Memory B cell (primary cell): ENCODE measurements around the gene IFNLR1.

Source experiments
- ATAC-seq: fragments of 150-1000 bp; cut with Tn5 transposase; 2 replicates; pipeline ENCODE4 v1.10.0; 2021; ENCODE audit warnings: low read depth, mild to moderate bottlenecking, moderate library complexity
- DNase-seq, 2 donors: peaks; one replicate each; pipeline ENCODE4 v3.0.0; 2022; ENCODE audit warnings: low spot score in 2 of 2
- H3K27ac Mint-ChIP-seq: one replicate; pipeline ENCODE4 v1.8.0; 2022; ENCODE audit warnings: mild to moderate bottlenecking, moderate library complexity, mixed read lengths
- H3K27me3 Mint-ChIP-seq: one replicate; pipeline ENCODE4 v1.8.0; 2022; ENCODE audit warnings: mixed read lengths
- H3K36me3 Mint-ChIP-seq: one replicate; pipeline ENCODE4 v1.8.0; 2022; ENCODE audit warnings: mild to moderate bottlenecking, mixed read lengths
- H3K4me1 Mint-ChIP-seq: one replicate; pipeline ENCODE4 v1.8.0; 2022; ENCODE audit warnings: mixed read lengths
- H3K4me3 Mint-ChIP-seq: one replicate; pipeline ENCODE4 v1.8.0; 2022; ENCODE audit warnings: mild to moderate bottlenecking, moderate library complexity, mixed read lengths
- H3K9me3 Mint-ChIP-seq: one replicate; pipeline ENCODE4 v1.8.0; 2022; ENCODE audit warnings: mixed read lengths

The IFNLR1 gene

GRCh38 chr1:24186993-24187790, at the start of gene IFNLR1:
TSS of gene IFNLR1 (minus strand) at chr1:24187289. CDS start at chr1:24187248, 41 bp downstream.
- peaks cover 5% of the 10 kb centered on the region for H3K36me3 Mint-ChIP-seq
- peak; percentile 53 to 57 for DNase-seq
- peak within 1 kb of the TSS; percentile 88 for H3K27ac Mint-ChIP-seq
- peak within 1 kb of the TSS; percentile 91 for H3K4me3 Mint-ChIP-seq
- H3K27me3 Mint-ChIP-seq = no peaks in the 10 kb centered on the region
- no peaks in the 10 kb centered on the region for H3K9me3 Mint-ChIP-seq
- ATAC-seq = peak; percentile 31
- H3K4me1 Mint-ChIP-seq = peaks cover 58% of the 10 kb centered on the region

GRCh38 chr1:24235921-24236788, 49.1 kb upstream of the IFNLR1 start:
- peaks cover 9% of the 10 kb centered on the region for H3K4me1 Mint-ChIP-seq
- DNase-seq = no peak
- H3K27ac Mint-ChIP-seq = no peak overlapping the region
- H3K36me3 Mint-ChIP-seq = no peaks in the 10 kb centered on the region
- peak; percentile 22 for ATAC-seq
- H3K9me3 Mint-ChIP-seq = no peaks in the 10 kb centered on the region
- H3K4me3 Mint-ChIP-seq = no peak overlapping the region
- peaks cover 2% of the 10 kb centered on the region for H3K27me3 Mint-ChIP-seq

GRCh38 chr1:24233684-24234600, 46.9 kb upstream of the IFNLR1 start:
- H3K27ac Mint-ChIP-seq = no peak overlapping the region
- H3K9me3 Mint-ChIP-seq = no peaks in the 10 kb centered on the region
- H3K4me3 Mint-ChIP-seq = no peak overlapping the region
- H3K36me3 Mint-ChIP-seq = no peaks in the 10 kb centered on the region
- DNase-seq (no peak), ATAC-seq (no peak)
- H3K4me1 Mint-ChIP-seq = peaks cover 9% of the 10 kb centered on the region
- peaks cover 2% of the 10 kb centered on the region for H3K27me3 Mint-ChIP-seq

- DNase-seq (no peak), ATAC-seq (no peak)
- Mint-ChIP-seq H3K4me3 (no peak overlapping the region), H3K36me3 (no peaks in the 10 kb centered on the region), H3K4me1 (peaks cover 17% of the 10 kb centered on the region), H3K27me3 (no peaks in the 10 kb centered on the region), H3K9me3 (no peaks in the 10 kb centered on the region), H3K27ac (no peak overlapping the region)
Measured at GRCh38 chr1:24231701-24232100, 44.6 kb upstream of the IFNLR1 start.

GRCh38 chr1:24228311-24228710, 41.2 kb upstream of the IFNLR1 start:
- Mint-ChIP-seq H3K9me3 (no peaks in the 10 kb centered on the region), H3K27me3 (no peaks in the 10 kb centered on the region), H3K4me3 (peak overlapping the region; percentile 43), H3K4me1 (peaks cover 16% of the 10 kb centered on the region), H3K36me3 (no peaks in the 10 kb centered on the region), H3K27ac (no peak overlapping the region)
- no peak for DNase-seq
- ATAC-seq = peak; percentile 49

- Mint-ChIP-seq H3K36me3 (no peaks in the 10 kb centered on the region), H3K9me3 (no peaks in the 10 kb centered on the region), H3K27me3 (no peaks in the 10 kb centered on the region), H3K4me3 (peak overlapping the region; percentile 51), H3K4me1 (peaks cover 13% of the 10 kb centered on the region), H3K27ac (peak overlapping the region; percentile 56)
- DNase-seq (no peak), ATAC-seq (no peak)
Measured at GRCh38 chr1:24226749-24227148, 39.7 kb upstream of the IFNLR1 start.

DNA sequence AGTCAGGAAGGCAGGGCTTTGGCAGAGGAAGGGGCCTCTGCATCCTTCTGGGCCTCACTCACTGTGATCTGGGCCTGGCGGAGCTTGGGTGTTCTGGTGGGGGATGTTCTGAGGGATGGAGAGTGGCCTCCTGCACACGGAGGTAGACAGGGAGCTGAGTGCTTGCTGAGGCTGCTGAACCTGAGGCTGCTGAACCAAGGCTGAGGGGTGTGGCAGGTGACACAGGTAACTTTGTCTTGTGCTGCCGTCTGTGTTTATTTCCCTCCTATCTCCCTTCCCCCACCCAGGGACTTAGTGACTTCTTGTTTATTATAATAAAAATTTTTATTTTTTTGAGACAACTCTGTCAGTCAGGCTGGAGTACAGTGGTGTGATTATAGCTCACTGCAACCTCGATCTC, 37.7 kb upstream of the IFNLR1 start:
- peaks cover 2% of the 10 kb centered on the region for H3K36me3 Mint-ChIP-seq
- no peak overlapping the region for H3K27ac Mint-ChIP-seq
- peaks cover 13% of the 10 kb centered on the region for H3K4me1 Mint-ChIP-seq
- H3K27me3 Mint-ChIP-seq = peaks cover 3% of the 10 kb centered on the region
- no peak overlapping the region for H3K4me3 Mint-ChIP-seq
- H3K9me3 Mint-ChIP-seq = no peaks in the 10 kb centered on the region
- ATAC-seq = no peak
- DNase-seq = no peak

GRCh38 chr1:24224086-24224485, 37.0 kb upstream of the IFNLR1 start:
- no peaks in the 10 kb centered on the region for H3K9me3 Mint-ChIP-seq

DNA sequence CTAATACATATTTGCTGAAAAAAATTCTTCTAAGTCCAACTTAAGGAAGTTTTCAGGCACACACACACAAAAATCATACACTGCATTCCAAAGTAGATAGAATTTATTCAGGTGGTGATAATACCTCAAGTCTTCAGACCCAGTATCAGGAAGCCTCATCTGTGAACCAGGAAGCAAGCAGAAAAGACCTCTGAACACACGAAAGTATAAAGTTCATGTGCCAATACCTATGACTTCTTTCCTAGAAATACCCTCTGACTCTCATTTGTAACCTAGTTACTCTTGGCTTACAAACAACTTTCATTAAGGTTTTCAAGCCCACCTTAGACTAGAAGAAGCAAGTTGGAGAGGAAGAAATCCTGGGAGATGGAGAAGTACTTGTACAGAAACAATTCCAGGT, 35.7 kb upstream of the IFNLR1 start:
- DNase-seq (no peak), ATAC-seq (no peak)
- peaks cover 2% of the 10 kb centered on the region for H3K36me3 Mint-ChIP-seq
- no peak overlapping the region for H3K27ac Mint-ChIP-seq
- H3K4me3 Mint-ChIP-seq = no peak overlapping the region
- H3K9me3 Mint-ChIP-seq = no peaks in the 10 kb centered on the region
- peaks cover 6% of the 10 kb centered on the region for H3K4me1 Mint-ChIP-seq
- peaks cover 9% of the 10 kb centered on the region for H3K27me3 Mint-ChIP-seq

More at GRCh38 chr1:24224086-24224485, 37.0 kb upstream of the IFNLR1 start:
- Mint-ChIP-seq H3K27me3 (peaks cover 5% of the 10 kb centered on the region), H3K4me3 (no peak overlapping the region), H3K27ac (no peak overlapping the region), H3K36me3 (peaks cover 2% of the 10 kb centered on the region), H3K4me1 (peaks cover 13% of the 10 kb centered on the region)
- ATAC-seq = no peak
- no peak for DNase-seq

GRCh38 chr1:24222008-24222605, 35.0 kb upstream of the IFNLR1 start:
- peaks cover 13% of the 10 kb centered on the region for H3K27me3 Mint-ChIP-seq
- H3K4me3 Mint-ChIP-seq = no peak overlapping the region
- no peak for DNase-seq
- no peak overlapping the region for H3K27ac Mint-ChIP-seq
- peaks cover 6% of the 10 kb centered on the region for H3K4me1 Mint-ChIP-seq
- no peaks in the 10 kb centered on the region for H3K9me3 Mint-ChIP-seq
- peaks cover 2% of the 10 kb centered on the region for H3K36me3 Mint-ChIP-seq
- ATAC-seq = no peak

DNA sequence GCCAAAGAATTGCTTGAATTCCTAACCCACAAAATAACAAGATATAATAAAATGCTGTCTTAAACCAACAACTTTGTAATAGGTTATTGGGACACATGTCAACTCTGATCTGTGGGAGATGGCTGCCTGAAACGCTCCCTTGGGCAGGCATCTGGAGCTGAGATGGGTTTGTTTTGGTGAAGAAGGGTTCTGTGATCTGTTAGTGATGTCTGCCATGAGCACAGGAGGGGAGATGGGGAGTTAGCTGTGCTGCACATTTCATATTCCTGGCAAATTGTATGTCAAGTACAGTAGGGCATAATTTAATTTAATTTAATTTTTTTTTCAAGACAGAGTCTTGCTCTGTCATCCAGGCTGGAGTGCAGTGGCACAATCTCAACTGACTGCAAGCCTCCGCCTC, 34.2 kb upstream of the IFNLR1 start:
- Mint-ChIP-seq H3K4me1 (no peaks in the 10 kb centered on the region), H3K9me3 (no peaks in the 10 kb centered on the region)
- ATAC-seq = no peak

GRCh38 chr1:24216276-24217074, 29.4 kb upstream of the IFNLR1 start:
- Mint-ChIP-seq H3K4me1 (peaks cover 5% of the 10 kb centered on the region), H3K27me3 (peaks cover 24% of the 10 kb centered on the region)
- no peak for DNase-seq

More for the DNA sequence above, 34.2 kb upstream of the IFNLR1 start:
- Mint-ChIP-seq H3K27ac (no peak overlapping the region), H3K27me3 (peaks cover 13% of the 10 kb centered on the region), H3K4me3 (no peak overlapping the region), H3K36me3 (peaks cover 2% of the 10 kb centered on the region)
- DNase-seq = no peak

More at GRCh38 chr1:24216276-24217074, 29.4 kb upstream of the IFNLR1 start:
- Mint-ChIP-seq H3K9me3 (peaks cover 6% of the 10 kb centered on the region), H3K27ac (no peak overlapping the region), H3K36me3 (peaks cover 4% of the 10 kb centered on the region), H3K4me3 (no peak overlapping the region)
- no peak for ATAC-seq
